ENCODE data around the gene PTPN11.
"Not testable (repeated sequence)": the region's sequence is repeated elsewhere in the genome, so short reads cannot be mapped to it uniquely, and the experiment has no call there.

Gene PTPN11

GRCh38 chr12:112418608-112419296, at the start of gene PTPN11:
Gene PTPN11, plus strand, starts transcription at chr12:112418947. Its CDS starts 165 bp downstream, at chr12:112419112.
- DNase-seq (ENCODE audit: low spot score), result peak; percentile 86

DNA sequence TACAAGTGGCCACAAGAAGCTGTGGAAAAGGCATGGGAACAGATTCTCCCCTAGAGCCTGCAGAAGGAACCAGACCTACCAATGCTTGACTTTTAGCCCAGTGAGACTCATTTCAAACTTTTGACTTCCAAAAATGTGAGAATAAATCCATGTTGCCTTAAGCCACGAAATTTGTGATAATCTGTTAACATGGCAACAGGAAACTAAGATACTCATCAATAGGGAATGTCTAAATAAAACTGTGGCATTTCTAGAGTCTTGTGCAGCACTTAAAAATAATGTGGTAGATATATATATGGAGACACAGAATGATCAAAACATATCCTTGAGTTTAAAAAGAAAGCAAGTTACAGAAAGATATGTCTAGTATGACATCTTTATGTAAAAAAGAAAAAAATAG, 48.5 kb upstream of the PTPN11 start:
- DNase-seq (ENCODE audit: low spot score), result no peak

DNA sequence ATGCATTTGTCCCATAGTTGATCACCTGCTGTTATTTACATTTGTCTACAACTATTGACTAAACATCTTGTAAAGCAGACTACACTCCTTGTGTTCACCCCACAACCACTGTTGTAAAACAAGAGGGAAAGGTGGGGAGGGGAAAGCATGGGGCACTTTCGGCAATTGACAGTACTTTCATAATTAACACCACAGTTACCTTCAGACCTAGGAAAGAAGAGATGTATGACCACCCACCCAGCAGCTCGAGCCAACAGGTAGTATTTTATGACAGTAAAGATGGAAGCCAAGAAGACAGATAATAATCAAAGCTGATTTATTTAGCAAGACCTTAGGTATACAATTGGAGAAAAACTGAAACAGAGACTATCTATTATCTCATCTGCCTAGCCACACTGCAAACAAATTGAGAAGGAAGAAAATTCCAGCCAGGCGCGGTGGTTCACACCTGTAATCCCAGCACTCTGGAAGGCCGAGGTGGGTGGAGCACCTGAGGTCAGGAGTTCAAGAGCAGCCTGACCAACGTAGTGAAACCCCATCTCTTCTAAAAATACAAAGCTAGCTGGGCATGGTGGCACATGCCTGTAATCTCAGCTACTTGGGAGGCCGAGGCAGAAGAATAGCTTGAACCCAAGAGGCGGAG, 47.8 kb upstream of the PTPN11 start:
- DNase-seq (ENCODE audit: low spot score), result no peak

DNA sequence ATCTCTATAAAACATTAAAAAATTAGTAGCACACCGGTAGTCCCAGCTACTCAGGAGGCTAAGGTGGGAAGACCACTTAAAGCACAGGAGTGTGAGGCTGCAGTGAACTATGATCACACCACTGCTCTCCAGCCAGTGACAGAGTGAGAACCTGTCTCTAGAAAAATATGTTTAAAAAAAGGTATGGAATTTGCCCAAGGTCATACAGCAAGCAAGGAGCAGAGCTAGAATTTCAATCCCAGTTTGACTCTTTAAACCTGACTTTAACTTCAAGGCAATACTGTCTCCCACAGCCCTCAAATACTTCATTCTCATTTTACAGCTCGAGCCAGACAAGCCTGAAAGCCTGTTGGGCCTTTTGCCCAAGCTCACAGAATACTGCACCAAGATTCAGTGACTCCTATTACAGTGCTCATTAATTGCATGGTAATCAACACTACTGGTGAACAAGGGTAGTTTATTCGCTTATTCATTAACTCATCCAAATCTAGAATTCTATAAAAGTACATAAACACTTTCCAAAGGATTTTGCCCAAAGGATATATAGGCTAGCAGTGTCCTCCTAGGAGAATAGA, 44.5 kb upstream of the PTPN11 start:
- DNase-seq (ENCODE audit: low spot score), result no peak

DNA sequence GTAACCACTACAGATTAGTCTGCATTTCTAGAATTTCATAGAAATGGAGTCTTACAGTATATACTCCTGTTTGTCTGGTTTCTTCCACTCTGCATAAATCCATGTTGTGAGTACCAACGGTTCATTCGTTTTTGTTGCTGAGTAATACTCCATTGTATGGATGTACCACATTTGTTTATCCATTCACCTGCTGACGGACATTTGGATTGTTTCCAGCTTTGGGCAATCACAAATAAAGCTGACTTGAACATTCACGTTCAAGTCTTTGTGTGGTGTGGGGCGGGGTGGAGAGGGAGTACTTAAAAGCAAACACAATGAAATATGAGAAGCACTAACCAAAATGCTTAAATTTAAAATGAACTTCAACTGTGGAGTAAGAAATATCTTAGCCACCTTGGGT, 43.6 kb upstream of the PTPN11 start:
- no peak for DNase-seq (ENCODE audit: low spot score)

DNA sequence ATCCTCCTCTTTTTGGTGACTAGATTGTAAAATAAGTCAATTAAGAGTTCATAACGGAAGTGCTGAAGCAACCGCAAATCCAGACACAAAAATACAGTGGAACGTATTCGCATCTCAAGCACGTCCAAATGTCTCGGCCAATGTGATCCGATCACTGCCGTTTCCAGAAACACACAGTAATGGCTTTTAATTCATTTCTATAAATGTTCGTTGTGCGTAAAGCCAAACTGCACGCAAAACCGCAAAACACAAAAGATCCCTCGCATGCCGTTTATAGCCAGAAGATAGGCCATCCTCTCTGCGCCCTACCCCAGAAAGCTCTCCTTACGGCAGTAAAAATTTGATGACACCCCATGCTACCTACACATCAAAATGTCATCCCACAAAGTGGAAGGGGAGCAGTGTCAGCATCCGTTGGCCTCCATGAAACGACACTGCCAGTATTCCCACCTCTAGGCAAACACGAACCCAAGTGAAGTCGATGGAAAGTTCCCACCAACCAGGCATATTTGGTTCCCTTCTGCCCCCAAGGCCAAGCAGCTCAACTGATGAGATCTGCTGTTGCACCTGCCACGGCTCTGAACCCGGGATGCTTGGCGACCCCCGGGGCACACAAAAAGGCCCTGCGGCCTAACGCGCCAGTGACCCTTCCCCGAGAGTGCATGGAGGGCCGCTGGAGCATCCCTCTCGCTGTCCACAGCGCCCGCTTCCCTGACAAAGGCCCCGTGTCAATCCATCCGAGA, 37.9 kb upstream of the PTPN11 start:
- DNase-seq (ENCODE audit: low spot score), result no peak

GRCh38 chr12:112381406-112381882, 37.3 kb upstream of the PTPN11 start:
- peak; percentile 59 for DNase-seq (ENCODE audit: low spot score)

DNA sequence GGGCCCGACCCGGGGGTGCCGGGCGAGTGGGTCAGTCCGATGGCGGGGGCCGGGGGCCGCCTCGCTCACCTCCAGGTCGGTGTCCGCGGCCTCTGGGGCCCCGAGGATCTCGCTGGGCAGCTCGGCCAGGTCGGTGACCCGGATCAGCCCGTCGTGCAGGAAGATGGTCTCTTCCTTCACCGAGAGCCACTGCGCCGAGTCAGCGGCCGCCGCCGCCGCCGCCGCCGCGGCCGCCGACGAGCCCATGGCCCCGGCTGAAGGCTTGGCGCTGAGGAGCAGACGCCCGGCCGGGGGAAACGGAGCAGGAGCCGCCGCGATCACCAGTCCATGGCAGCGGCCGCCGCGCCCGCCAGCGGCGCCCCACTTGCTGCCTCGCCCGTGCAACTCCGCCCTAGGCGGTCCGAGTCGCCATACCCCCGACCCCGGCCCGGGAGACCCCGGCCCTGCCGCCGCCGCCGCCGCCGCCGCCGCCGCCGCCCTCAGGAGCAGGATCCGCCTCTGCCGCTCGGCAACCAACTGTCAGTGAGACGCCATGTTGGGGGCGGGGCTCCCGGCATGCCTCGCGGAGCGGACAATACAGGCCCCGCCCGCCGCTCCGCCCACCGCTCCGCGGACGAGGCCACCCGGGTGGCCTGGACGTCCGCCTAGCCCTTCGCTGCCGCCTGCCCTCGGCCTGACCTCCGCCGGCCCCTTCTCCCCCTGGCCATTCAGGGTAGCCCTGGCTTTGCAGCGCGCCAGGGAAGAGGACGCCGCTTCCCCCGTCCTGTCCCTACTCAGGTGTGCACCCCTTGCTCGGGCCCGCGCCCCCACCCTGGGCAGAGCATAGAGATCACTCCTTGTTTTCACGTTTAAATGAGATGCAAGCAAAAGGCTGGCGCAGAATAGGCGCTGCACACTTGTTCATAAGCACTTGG, 36.6 kb upstream of the PTPN11 start, which contains the start of gene HECTD4:
Gene HECTD4 (minus strand): TSS at position 549 of the 914 bp plus-strand sequence. CDS start 303 bp downstream, at position 246.
- peak; percentile 94 for DNase-seq (ENCODE audit: low spot score)

DNA sequence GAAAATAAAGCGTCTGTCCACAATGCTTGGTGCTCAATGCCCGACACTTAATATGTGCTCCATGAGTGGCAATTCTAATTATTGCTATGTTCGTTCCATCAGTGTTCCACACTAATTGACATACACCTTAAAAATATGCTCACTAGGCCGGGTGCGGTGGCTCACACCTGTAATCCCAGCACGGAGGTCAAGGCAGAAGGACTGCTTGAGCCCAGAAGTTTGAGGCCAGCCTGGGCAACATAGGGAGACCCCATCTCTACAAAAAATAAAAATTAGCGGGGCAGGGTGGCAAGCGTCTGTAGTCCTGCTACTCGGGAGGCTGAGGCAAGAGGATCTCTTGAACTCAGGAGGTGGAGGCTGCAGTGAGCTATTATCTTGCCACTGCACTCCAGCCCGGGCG, 35.9 kb upstream of the PTPN11 start:
- no peak for DNase-seq (ENCODE audit: low spot score)

- no peak for DNase-seq (ENCODE audit: low spot score)
Measured at GRCh38 chr12:112386726-112387125, 32.0 kb upstream of the PTPN11 start.

DNA sequence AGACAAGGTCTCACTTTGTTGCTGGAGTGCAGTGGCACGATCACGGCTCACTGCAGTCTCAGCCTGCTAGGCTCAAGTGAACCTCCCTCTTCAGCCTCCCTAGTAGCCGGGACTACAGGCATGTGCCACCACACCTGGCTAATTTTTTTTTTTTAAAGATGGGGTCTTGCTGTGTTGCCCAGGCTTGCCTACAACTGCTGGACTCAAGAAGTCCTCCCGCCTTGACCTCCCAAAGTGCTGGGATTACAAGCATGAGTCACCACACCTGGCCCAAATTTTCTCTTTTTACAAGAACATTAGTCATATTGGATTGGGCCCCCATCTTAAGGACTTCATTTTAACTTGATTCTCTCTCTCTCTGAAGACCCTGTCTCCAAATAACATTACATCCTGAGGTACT, 29.5 kb upstream of the PTPN11 start:
- no peak for DNase-seq (ENCODE audit: low spot score)

DNA sequence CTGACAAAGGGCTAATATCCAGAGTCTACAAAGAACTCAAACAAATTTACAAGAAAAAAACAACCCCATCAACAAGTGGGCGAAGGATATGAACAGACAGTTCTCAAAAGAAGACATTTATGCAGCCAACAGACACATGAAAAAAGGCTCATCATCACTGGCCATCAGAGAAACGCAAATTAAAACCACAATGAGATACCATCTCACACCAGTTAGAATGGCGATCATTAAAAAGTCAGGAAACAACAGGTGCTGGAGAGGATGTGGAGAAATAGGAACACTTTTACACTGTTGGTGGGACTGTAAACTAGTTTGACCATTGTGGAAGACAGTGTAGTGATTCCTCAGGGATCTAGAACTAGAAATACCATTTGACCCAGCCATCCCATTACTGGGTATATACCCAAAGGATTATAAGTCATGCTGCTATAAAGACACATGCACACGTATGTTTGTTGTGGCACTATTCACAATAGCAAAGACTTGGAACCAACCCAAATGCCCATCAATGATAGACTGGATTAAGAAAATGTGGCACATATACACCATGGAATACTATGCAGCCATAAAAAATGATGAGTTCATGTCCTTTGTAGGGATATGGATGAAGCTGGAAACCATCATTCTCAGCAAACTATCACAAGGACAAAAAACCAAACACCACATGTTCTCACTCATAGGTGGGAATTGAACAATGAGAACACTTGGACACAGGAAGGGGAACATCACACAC, 28.7 kb upstream of the PTPN11 start:
- not testable (repeated sequence) for DNase-seq (ENCODE audit: low spot score)

- no peak for DNase-seq (ENCODE audit: low spot score)
Measured at GRCh38 chr12:112393328-112393727, 25.4 kb upstream of the PTPN11 start.

GRCh38 chr12:112401054-112401453, 17.7 kb upstream of the PTPN11 start:
- no peak for DNase-seq (ENCODE audit: low spot score)

DNA sequence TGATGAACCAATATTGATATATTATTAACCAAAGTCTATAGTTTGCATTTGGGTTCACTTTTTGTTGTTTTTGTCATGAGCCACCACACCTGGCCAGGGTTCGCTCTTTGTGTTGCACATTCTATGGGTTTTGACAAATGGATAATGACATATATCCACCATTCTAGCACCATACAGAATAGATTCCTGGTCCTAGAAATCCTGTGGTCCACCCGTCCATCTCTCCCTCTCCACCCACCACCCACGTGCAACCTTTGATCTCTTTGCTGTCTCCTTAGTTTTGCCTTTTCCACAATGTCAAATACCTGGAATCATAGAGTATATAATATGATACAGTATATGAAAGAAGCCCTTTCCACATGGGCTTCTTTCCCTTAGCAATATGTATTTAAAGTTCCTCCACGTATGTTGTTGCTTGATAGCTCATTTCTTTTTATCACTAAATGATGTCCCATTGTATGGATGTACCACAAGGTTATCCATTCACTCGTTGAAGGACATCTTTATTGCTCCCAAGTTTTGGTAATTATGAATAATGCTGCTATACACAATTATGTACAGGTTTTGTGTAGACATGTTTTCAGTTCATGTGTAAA, 16.7 kb upstream of the PTPN11 start:
- no peak for DNase-seq (ENCODE audit: low spot score)

DNA sequence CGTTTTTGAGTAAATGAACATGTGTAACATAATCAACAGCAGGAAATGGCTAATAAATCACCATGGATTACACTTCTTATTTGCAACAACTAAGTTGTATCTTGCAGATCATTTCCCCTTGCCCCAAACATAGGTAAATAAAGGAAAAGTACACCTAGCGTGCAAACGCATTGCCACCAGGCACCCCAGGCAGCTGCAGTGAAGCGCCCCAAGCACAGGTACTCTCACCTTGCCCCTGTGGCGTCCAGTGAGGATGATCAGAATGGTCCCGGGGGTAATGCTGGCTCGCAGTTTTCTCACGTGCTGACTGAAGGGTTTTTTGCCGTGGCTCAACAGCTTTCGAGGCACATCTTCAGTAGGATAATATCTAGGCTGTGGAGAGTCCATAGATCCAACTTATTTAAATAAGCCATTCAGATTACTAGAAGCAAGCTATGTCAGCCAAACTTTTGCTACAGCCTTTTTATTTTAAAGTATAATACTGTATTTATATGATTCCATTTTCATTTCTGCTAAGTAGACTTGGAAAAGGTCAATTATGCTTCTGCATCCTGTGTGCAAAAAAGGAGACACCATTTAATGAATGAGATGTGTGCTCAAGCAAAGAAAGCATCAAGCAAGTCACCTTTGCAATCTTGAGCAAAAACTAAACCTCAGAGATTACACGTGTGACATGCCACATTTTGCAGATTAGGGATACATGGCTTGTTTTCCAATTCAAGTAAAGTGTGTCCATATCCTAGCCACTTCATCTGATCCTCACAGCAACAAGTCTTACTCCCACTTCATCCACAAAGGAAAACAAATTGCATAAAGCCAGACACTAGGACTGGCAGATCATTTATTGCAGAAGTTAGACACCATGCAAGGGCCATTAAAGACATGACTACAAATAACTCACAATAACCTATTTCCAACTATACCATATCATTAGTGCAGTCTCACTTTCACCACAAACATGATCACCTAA, 11.9 kb upstream of the PTPN11 start:
- no peak for DNase-seq (ENCODE audit: low spot score)

DNA sequence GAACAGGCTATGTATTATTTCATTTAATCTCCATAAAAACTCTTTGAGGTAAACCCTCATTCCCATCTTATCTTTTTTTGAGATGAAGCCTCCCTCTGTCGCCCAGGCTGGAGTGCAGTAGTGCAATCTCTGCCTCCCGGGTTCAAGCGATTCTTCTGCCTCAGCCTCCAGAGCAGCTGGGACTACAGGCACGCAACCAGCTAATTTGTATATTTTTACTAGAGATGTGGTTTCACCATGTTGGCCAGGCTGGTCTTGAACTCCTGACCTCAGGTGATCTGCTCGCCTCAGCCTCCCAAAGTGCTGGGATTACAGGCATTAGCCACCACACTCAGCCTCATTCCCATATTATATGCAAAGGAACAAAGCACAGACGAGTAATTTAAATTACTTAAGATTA, 11.1 kb upstream of the PTPN11 start:
- not testable (repeated sequence) for DNase-seq (ENCODE audit: low spot score)

- DNase-seq (ENCODE audit: low spot score), result no peak
Measured at GRCh38 chr12:112408621-112409020, 10.1 kb upstream of the PTPN11 start.
